Mucosa of descending colon (tissue), 3 donors: ENCODE data around the gene LPAR3. TPM values are rescaled to one million over a fixed set of nuclear protein-coding genes. Genes with fewer than 3 reads are reported as not detected.

Experiments
- ATAC-seq: fragments of 200-7000 bp; cut with Tn5 transposase; one replicate; pipeline ENCODE4 v1.9.1; 2020; ENCODE audit warnings: mild to moderate bottlenecking, moderate library complexity
- DNase-seq, 3 donors: peaks; one replicate each; pipeline ENCODE4 v3.0.0-alpha.2; 2020
- H3K36me3 ChIP-seq: fragments of 200-600 bp; one replicate; pipeline ENCODE4 v1.8.0; 2021; ENCODE audit warnings: low read depth, mild to moderate bottlenecking
- H3K4me1 ChIP-seq: fragments of 200-600 bp; one replicate; pipeline ENCODE4 v1.8.0; 2021; ENCODE audit warnings: low read depth, mild to moderate bottlenecking
- H3K4me3 ChIP-seq: fragments of 200-600 bp; one replicate; pipeline ENCODE4 v1.8.0; 2021; ENCODE audit warnings: mild to moderate bottlenecking
- H3K9me3 ChIP-seq: fragments of 200-600 bp; one replicate; pipeline ENCODE4 v1.8.0; 2021; ENCODE audit warnings: mild to moderate bottlenecking
- CTCF ChIP-seq: fragments of 200-600 bp; IDR thresholded peaks from one replicate; pipeline ENCODE4 v1.8.0; 2022; ENCODE audit warnings: antibody characterized with exemption, mild to moderate bottlenecking
- intact Hi-C, 2 donors: fragments of 100-400 bp; cut with DNase I in 1 of 2; cut with micrococcal nuclease in 1 of 2; formaldehyde crosslinking; loops; one replicate each; pipeline versions ENCODE4 v1.11.0 to v1.11.1; 2022; cut with DNase I, micrococcal nuclease
- total RNA-seq, 3 donors: library from RNA; stranded (reverse); fragmentation: NEBNext Ultra II Directional in 2 of 3; extraction: Animal tissue kit (Norgen Biotek cat#: 25700) in 2 of 3; gene quantifications; one replicate each; pipeline versions ENCODE4 v1.2.1 to v1.2.4, GENCODE V29; 2021 to 2023
- donor health status: DM: no; HTN: no; CAD: no; lungs with moderate emphysema.
- donor health status: DM: no; HTN: no; CAD: no.
- donor health status: DM: no; HTN: yes; CAD: no.

The LPAR3 gene
- total RNA-seq, 3 donors from 2014 or later = 2.5 to 3.5 (median 2.5) TPM

DNA sequence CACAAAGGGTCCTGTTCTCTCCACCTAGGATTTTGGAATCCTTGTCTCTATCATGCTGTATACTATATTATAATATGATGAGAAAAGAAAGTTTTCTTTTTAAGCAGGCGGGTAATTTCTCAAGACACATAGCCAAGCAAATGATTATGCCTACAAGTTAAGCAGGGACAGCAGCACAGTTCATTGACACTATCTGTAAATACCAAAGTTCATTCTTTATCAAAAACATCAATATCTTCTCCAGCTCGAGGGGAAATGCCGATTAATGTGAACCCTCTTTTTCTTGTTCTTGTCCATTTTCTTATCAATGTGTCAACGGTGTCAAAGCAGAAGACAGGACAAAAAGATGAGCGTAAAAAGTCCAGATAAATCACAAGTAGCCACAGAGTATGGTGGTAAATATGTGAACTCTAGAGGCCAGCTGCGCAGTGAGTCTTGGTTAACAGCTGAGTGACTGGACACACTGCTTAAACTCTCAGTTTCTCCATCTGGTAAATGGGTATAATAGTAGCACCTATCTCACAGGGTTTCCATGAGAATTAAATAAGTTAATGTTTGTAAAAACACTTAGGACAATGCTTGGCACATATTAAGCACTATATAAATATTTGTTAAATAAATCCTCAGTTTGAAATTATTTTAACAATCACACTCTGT is 30.9 kb downstream of the LPAR3 start:
- ATAC-seq (no peak), DNase-seq (no peak)
- H3K4me3 ChIP-seq = no peak overlapping the region

DNA sequence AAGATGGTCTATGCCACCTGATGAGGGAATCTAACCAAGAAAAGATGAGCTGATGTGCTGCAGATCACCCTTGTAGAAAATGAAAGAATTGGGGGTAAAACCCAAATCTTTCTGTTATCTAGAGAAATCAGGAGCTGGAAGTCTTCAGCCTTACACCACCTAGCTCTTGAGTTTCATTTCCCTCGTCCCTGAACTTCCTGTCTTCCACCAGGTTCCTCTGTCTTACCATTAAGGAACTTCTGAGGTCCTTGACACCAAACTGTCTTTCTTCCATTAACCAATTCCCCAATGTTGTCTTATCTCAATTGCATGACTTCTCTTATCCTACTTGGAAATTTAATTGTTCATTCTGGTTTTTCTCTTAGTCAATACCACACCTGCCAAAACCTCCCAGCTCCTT is 31.5 kb downstream of the LPAR3 start:
- Histone ChIP-seq H3K36me3 (no peaks in the 10 kb centered on the region), H3K4me1 (no peaks in the 10 kb centered on the region), H3K9me3 (no peaks in the 10 kb centered on the region), H3K4me3 (no peak overlapping the region)
- ATAC-seq (no peak), DNase-seq (no peak)
- no peak for TF ChIP-seq CTCF
- intact Hi-C loops = no loop called here

More for the DNA sequence above, 30.9 kb downstream of the LPAR3 start:
- no peak for TF ChIP-seq CTCF
- Histone ChIP-seq H3K36me3 (no peaks in the 10 kb centered on the region), H3K9me3 (no peaks in the 10 kb centered on the region), H3K4me1 (no peaks in the 10 kb centered on the region)
- intact Hi-C loops = no loop called here

- Histone ChIP-seq H3K4me3 (no peak overlapping the region), H3K9me3 (no peaks in the 10 kb centered on the region), H3K36me3 (no peaks in the 10 kb centered on the region), H3K4me1 (no peaks in the 10 kb centered on the region)
- intact Hi-C loops = no loop called here
- ATAC-seq (no peak), DNase-seq (no peak)
- no peak for TF ChIP-seq CTCF
Observed at GRCh38 chr1:84859866-84860265, 33.1 kb downstream of the LPAR3 start.

DNA sequence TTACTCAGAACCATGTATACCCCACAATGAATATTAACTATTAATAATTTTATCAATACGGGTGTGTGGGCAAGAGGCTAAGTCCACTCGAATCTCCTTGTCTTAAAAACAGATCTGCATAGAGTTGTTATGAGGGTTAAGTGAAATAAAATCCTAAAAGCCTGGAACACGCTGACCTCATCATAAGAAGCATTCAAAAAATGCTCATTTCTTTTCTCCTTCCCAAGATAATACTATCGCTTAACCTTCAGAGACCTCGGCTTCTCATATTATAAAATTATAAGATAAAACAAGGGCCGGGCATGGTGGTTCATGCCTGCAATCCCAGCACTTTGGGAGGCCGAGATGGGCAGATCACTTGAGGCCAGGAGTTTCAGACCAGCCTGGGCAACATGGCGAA is 35.1 kb downstream of the LPAR3 start:
- no peak for TF ChIP-seq CTCF
- no peak overlapping the region for H3K4me3 ChIP-seq
- H3K36me3 ChIP-seq = no peaks in the 10 kb centered on the region
- DNase-seq (no peak), ATAC-seq (no peak)
- intact Hi-C loops = no loop called here
- H3K4me1 ChIP-seq = no peaks in the 10 kb centered on the region
- no peaks in the 10 kb centered on the region for H3K9me3 ChIP-seq

- no peaks in the 10 kb centered on the region for H3K4me1 ChIP-seq
- no peak for DNase-seq
- no peaks in the 10 kb centered on the region for H3K36me3 ChIP-seq
- no peaks in the 10 kb centered on the region for H3K9me3 ChIP-seq
- intact Hi-C loops = no loop called here
- H3K4me3 ChIP-seq = no peak overlapping the region
- no peak for TF ChIP-seq CTCF
- ATAC-seq = no peak
Observed at GRCh38 chr1:84856726-84857270, 36.2 kb downstream of the LPAR3 start.
